Measurements from ENCODE around the gene RBBP8NL.
A peak's percentile ranks its signal among the peaks of the same experiment; 100 is the strongest.
"Not testable (repeated sequence)": the region's sequence is repeated elsewhere in the genome, so short reads cannot be mapped to it uniquely, and the experiment has no call there.

RBBP8NL gene

DNA sequence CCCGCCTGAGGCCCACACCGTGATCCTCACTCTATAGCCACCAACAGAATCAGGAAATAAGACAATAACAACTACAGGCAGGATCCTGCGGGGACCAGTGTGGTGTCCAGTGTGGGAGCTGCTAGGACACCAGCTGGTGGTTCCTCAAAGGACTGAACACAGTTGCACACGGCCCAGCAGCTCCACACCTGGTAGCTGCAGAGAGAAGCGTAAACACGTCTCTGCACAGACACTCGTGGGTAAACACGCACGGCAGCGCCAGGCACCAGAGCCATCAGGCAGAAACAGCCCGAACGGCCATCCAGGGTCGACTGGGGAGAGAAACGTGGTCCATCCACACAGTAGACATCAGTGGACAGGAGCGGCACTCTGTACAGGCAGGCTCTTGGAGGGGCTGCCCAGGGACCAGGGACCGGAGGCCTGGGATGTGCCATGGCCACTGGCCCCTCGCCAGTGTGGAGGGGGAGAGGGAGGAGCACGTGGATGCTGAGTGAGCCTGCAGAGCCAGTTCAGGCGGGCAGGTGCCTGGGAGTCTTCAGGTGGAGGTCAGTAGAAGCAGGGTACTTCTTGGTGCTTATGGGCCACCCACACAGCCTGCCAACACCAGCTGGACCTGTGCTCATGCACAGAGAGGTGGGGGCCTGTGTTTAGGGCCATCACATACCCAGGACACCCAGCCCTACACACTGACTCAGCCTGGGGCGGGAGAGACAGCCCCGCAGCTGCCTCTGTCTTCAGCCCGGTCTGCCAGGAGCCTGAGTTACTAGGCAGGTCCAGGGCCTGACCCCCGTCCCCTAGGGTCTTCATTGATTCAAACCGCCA is 52.8 kb downstream of the RBBP8NL start:
- DNase-seq (ENCODE audit: low spot score) = peak; percentile 68

DNA sequence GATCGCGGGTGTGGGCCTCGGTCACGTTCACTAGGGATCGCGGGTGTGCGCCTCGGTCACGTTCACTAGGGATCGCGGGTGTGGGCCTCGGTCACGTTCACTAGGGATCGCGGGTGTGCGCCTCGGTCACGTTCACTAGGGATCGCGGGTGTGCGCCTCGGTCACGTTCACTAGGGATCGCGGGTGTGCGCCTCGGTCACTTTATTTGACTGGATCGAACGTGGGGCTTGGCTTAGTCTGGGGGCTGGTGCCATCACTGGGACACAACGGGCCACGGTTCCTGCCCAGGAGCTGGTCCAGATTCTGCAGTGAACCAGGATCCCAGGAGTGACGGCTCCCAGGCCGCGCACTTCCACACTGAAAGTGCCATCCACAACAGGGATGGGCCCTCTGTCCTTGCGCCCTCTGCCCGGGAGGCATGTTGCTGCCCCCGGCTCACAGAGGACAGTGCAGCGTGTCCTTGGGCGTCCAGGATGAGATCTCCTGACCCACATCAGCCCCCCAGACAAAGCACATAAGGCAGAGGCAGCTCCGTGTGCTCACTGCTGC is 53.6 kb downstream of the RBBP8NL start:
- not testable (repeated sequence) for DNase-seq (ENCODE audit: low spot score)

DNA sequence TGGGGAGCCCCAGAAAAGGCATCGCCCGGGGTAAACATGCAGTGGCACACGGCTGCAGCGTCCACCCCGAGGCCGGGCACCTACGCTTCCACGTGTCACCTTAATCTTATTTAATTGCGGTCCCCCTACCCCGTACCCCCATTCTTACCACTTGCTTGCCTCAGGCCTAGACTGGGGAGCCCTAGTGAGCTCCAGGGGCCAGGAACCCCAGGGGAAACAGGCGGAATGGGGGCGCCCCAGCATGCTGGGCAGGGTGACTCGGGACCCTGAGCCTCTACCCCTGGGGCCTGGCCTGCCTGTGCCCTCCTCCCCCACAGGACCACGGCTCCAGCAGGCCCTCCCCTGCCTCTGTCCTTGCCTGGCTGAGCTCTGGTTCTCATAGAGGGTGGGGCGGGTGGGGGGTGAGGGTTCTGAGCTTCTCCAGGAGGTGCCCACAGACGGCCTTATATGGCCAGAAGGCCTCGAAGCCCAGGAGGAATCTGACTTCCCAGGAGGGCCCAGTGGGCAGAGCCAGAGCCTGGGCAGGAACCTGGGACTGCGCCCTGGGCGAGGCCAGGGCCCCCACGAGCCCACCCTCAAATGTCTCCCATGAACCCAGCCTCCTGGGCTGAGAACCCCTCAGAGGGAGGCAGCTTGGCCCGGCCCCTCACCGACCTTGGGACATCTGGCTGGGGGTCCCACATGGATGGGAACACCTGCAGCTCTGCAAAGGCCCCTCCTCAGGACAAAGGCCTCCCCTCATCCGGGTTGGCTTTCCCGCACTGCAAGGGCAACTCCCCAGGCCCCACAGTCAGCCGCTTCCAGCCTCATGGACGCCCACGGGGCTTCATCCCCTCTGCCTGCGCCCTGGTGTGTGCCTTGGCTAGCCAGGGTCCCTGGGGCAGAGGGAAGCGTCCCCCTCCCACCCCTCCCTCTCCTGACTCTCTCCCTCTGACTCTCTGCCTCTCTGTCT is 55.0 kb downstream of the RBBP8NL start:
- no peak for DNase-seq (ENCODE audit: low spot score)

DNA sequence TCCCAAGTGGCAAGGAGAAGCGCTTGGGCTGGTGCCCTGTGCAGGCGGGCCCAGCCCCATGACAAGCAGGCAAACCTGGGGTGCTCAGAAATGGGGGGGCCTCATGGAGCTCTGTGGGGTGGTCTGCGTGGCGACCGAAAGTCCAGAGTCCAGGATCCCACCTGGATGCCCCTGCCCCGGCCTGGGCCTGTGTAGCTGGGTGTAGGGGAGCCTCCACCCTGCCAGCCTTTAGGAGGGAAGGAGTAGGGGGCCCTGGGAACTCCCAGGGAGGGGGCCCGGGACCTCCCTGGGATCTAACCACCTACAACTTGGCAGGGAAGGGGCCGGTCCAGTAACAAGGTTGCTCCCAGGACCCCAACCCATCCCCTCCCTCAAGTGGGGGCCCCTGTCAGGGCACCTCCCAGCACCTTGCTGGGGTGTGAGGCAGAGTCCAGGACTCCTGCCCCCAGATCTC is 55.7 kb downstream of the RBBP8NL start:
- DNase-seq (ENCODE audit: low spot score) = no peak

DNA sequence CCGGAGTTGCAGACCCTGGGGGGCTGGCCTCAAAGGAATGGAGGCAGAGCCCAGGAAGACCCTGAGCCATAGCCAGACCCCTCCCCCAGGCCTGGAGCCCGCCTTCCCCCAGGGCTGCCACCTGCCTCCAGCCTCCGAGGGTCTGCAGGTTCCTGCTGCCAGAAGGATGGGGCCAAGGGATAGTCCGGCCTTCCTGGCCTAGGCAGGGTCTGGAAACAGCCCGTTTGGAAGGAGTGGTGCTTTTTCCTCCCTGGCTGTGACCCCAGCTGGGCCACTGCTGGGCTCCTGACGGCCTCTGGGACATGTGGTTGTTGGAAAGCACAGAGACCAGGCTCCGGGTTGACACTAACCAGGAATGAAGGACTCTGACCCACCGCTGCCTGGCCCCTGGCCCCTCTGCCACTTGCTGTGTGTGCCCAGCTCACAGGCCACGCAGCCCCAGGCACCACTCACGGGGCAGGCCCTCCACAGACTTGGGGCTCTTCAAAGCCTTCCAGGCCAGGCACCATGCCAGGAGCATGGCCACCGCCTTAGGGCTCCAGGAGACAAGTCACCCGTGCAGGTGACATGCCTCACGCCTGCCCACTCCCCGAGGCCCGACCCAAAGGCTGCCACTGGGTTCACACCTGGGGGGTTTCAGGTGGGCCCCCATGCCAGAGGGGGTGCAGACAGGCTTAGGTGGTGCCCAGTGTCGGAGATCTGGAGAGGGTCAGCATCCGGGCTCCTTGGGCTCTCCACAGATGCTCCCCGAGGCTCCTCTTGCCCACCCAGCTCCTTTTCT is 56.3 kb downstream of the RBBP8NL start:
- no peak for DNase-seq (ENCODE audit: low spot score)

DNA sequence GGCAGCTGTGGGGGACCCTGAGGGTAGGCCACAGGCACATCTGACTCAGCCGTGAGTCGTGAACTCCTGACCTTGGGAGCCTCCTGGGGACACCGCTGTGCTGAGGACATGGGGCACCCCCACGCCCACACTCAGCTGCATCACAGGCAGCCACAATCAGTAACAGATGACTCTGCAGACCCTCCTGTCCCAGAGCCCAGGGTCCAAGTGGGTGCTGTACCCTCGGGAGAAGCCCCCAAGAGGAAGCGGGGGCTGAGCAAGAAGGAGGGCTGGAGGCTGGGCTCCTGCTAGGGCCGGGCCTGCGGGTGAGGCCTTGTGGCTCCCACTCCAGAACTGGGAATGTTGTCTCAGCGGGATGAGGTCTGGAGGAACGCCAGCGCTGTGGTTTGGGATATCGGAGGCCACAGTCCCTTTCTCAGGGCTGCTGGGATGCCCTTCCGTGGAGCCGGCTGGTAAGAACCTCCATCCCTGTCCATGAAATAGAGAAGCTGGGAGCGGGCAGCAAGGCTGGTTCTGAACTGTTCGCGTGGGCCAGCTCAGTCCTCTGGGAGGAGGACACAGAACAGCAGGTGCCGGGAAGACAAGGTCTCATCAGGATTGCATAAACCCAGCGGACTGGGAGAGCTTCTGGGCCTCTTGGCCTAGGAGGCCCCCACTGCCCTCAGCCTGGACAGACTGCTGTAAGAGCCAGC is 57.1 kb downstream of the RBBP8NL start:
- DNase-seq (ENCODE audit: low spot score) = peak; percentile 78

DNA sequence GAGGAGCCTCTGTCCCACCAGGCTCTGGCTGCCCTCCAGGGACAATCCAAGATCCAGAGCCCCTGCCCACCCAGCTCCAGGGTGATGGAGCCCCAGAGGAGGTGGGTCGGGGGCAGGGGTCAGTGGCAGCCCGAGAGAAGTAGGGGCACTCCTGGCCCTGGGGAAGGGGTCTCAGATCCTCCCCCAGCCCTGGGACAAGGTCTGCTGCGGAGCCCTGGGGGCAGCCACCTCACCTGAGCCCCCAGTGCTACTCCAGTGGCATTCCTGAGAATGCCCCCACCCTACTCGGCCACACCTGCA is 57.6 kb downstream of the RBBP8NL start:
- no peak for DNase-seq (ENCODE audit: low spot score)

DNA sequence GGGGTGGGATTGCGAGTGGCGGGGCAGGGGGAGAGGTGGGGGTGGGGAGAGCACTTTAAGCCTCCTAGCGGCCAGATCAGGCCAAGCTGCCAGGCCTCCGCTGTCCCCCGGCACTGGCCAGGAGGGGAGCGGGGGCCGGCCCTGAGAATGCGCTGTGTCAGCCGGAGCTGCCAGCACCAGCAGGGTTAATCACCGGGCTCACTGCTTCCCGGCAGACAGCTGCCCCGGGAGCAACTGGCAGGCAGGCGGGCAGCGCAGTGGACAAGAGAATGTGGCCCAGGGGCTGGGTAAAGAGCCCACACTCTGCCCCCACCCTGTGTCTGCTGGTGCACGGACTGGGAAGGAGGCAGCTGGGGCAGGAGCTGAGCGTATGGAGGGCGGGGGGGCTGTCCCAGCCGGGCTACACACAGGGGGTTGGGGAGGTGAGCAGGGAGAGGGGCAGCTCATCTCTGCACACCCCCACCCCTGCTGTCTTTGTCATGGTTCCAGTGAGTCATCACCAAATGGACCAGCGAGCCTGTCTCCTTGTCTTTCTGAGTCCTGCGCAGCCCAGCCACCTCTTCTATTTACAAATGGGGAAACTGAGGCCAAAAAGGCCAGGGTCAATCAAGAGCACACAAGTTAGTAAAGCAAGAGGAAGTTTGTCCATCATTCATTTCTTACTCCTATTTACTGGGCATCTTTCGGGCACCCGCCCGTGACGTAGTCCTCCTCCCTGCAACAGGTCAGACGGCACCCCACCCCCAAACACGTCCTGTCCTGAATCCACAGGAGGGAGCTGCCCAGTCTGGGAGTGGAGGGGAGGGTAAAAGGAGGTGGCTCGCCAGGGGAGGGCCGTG is 58.1 kb downstream of the RBBP8NL start:
- peak; percentile 85 for DNase-seq (ENCODE audit: low spot score)

DNA sequence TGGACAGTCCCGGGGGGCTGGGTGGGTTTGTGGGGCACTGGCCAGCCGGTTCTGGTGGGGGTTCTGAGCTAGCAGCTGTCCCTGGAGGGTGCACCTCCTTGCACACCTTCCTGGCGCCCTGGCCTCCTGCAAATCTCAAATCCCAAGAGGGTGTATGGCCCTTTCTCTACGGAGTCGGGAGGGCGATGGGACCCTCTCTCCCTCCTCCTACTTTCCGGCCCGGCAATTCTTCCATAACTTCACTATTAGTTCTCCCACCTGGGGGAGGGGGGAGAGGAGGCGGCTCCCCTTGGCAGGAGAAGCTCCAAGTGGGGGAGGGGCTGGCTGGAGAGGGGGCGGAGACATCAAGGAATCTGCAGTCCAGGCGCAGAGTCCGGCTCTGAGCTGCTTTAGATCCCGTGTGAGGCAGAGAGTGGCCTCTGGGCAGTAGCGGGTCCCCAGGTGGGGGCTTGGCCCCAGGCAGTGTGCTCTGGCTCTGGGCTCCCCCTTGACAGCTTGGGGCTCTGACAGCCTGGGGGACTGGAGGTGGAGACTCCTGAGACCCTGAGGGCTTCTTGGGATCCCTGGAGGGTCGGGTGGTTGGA is 58.9 kb downstream of the RBBP8NL start:
- peak; percentile 62 for DNase-seq (ENCODE audit: low spot score)

DNA sequence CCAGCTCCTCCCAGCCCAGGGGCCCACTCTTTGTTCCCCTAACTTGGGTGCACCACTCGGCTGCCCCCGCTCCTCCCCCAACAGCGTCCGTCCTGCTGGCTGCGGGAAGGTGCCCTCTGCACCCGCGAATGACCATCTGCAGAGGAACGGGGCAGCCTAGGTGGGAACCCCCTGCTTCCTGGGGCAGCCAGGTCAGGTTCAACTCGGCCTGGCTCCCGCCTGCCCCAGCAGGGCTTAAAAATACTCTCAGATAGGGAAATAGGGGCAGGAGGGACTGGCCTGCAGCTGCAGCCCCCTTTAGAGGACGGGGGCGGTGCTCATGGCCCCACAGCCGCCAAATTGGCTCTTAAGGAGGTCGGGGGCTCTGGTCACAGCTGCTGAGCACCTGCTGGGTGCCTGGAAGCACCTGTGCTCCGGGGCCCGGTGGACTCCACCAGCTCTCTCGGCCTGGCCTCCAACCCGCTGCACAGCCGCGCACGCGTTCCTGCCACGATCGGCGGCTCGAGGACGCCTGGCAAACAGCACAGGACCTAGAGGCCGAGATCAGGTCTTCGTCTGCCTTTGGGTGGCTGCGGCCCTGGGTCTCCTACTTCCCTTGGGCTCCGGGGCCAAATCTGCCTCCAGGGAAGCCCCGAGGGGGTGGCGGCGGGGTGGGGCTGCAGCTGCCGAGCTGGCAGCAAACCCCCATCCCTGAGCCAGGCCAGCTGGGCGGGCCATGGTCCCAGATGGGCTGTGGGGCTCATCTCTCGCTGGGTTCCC is 59.5 kb downstream of the RBBP8NL start:
- DNase-seq (ENCODE audit: low spot score) = no peak

DNA sequence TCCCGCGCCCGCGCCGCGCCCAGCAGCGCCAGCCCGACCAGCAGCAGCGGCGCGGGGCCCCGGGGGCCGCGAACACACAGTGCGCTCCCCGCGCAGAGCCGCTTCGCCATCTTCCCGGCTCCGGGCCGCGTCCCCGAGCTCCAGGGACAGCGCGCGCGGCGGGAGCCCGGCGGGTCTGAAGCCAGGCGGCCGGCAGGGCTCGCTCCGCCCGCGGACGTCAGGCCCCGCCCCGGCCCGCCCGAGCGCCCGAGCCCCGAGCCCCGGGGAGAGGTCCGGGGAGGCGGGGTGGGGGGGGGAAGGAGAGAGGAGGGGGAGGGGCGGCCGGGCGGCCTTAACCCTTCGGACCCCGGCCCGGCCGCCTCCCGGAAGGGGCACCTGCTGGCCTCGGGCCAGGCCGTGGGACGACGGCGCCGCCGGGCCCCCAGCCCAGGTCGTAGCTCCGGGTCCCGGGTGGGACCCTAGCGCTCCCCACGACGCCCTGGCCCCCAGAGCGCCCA is 60.2 kb downstream of the RBBP8NL start, which contains the start of gene LAMA5:
Gene LAMA5 (minus strand): TSS at position 177 of the 497 bp plus-strand sequence. CDS start 67 bp downstream, at position 110.
- DNase-seq (ENCODE audit: low spot score) = peak; percentile 87

DNA sequence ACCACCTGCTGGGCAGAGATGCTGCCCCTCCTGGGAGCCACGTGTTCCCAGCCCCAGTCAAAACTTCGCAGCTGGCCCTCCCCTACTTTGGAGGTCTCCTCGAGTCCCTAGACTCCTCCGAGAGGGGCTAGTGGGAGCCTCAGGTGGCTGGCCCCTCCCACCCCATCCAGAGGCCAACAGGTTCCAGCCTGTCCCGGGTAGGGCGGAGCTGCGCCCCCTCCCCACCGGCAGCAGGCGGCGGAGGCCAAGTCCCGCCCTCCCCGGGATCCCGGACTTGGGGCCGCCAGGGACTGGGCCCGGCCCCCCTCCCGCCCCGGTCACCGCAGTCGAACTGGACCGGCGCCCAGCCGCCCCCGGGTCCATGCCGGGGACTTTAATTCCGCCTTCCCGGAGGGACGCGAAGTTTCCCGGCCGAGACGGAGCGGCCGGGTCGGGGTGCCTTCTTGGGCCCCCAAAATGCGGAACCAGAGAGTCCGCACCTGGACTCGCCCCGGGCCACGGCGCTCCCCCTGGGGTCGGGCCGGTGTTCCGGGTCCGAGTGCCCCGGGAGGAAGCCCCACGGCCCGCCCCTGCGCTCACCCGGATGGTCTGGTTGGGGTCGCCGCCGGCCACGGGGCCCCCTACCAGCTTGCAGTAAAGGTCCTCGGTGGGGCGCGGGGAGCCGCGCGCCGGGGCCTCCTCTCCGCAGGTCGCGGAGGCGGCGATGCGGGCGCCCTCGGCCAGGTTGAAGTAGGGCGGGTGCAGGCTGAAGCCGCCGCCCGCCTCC is 60.8 kb downstream of the RBBP8NL start:
- peak; percentile 55 for DNase-seq (ENCODE audit: low spot score)

DNA sequence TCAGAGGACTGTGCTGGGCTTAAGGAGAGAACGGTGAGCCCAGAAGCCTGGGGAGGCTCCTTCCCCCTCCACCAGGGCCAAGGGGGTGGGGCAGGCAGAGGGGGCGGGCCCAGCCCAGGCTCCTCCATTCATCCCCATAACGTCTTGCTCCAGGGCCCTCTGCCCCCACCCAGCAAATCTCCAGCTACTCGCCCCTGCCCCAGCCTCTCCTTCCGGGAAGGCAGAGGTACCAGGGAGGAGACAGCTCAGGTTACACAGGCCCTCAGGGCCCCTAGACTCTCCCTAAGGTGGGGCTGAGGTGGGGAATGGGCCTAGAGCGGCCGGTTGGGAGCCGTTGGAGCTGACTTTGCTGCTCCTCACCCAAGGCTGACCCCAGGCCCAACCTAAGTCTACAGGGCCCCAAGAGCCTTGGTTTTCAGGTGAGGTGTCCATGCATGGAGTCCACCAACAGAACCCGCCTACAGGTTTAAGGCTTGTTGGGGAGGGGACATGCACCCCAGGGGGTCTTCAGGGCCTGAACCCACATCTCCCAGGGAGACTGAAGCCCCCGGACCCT is 61.4 kb downstream of the RBBP8NL start:
- DNase-seq (ENCODE audit: low spot score) = peak; percentile 62

DNA sequence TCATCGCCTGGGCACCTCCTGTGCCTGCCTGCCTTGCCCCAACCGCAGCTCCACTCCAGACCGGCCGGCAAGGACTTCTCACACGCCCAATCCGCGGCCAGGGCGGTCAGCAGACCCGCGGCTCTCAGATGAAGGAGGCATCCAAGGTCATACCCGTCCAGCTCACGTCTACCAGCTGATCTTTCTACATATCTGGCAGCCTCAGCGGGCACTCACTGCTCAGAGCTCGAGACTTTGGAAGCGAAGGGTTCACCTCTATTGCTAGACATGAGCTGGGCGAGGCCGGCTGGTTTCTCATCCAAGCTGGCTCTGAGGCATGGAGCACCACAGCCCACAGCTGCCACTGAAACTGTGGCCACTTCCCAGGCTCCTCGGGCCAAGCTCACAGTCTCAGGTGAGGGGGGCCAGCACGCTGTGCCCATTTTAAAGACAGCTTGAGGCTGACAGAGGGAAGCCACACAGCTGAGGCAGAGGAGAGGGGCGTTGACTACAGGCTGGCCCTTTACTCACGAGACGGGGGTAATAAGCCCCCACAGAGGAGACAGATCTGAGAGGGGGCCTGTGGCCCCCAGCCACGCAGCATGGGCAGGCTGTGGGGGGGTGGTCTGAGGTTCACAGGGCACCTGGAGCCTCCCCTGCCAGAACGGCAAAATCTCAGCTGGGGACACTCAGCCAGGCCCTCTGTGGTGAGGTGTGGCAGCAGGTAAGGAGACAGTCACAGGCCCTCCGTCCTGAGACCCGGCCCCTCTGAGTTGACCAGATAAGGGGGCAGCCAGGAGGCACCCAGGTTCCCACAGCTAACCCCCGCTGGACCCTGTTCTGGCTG is 62.2 kb downstream of the RBBP8NL start:
- no peak for DNase-seq (ENCODE audit: low spot score)

DNA sequence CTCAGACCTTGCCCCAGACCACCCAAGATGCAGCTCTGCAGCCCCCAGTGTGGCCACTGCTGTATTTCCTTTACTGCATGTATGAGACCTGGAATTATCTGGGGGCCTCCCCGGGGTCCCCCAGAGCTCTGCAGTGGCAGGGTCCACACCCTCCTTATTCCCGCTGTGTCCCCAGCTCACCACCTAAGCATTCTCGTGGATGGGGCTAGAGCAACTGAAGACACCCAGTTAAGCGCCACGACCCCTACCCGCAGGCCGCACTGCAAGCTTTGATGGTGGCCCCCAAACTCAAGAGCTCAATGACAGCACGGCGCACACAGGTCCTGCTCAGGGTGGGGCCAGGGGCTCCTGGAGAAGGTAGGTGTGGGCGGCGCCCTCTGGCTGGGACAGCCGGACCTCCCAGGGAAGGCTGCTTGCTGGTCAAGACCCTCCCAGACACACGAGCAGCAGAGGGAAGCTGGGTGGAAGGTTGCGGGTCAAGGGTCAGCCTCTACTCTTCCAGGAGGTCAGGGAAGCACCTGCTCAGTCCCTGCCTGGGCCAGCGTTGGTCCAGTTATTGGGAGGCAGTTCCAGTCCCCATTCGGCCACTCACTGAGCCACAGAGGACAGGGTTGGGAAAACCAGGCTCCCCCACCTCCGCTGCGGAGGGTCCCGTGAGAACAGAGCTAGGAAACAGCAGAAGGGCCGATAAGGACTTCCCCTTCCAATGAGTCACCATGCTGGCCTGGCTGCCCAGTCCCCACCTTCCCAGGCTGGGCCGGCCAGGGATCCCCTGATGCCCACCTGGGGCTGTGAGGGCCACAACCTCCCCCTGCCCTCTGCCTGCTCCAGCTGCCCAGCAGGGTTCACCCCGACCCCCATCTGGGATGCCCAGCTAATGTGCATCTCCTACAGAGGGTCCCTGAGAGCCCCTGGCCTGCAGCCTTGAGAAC is 63.2 kb downstream of the RBBP8NL start:
- DNase-seq (ENCODE audit: low spot score) = no peak
